Activated naive CD4-positive, alpha-beta T cell treated with anti-CD3 and anti-CD28 coated beads, Interleukin-2, amount 10 ng/mL, durations not matched to agents 7 days and 5 days (primary cell): Measurements from ENCODE around the gene CROCC2.

ENCODE experiments used
- CTCF ChIA-PET: fragments of 350-600 bp; sonication (Branson Sonifier 250); formaldehyde crosslinking; loops from one replicate; lab custom pipeline; 2021; ENCODE audit warnings: antibody characterized with exemption; lab: Charles Lee
- DNase-seq: peaks from one replicate; pipeline ENCODE4 v3.0.0-alpha.2; 2020
- H3K27ac Mint-ChIP-seq: one replicate; pipeline ENCODE4 v1.8.0; 2021; ENCODE audit warnings: mild to moderate bottlenecking, moderate library complexity, mixed read lengths
- H3K27me3 Mint-ChIP-seq: one replicate; pipeline ENCODE4 v1.8.0; 2021; ENCODE audit warnings: mild to moderate bottlenecking, mixed read lengths
- H3K36me3 Mint-ChIP-seq: one replicate; pipeline ENCODE4 v1.8.0; 2021; ENCODE audit warnings: mixed read lengths
- H3K4me1 Mint-ChIP-seq: one replicate; pipeline ENCODE4 v1.8.0; 2021; ENCODE audit warnings: mixed read lengths
- H3K4me3 Mint-ChIP-seq: one replicate; pipeline ENCODE4 v1.8.0; 2021; ENCODE audit warnings: mild to moderate bottlenecking, moderate library complexity, mixed read lengths
- H3K9me3 Mint-ChIP-seq: one replicate; pipeline ENCODE4 v1.8.0; 2021; ENCODE audit warnings: mixed read lengths

Gene CROCC2

DNA sequence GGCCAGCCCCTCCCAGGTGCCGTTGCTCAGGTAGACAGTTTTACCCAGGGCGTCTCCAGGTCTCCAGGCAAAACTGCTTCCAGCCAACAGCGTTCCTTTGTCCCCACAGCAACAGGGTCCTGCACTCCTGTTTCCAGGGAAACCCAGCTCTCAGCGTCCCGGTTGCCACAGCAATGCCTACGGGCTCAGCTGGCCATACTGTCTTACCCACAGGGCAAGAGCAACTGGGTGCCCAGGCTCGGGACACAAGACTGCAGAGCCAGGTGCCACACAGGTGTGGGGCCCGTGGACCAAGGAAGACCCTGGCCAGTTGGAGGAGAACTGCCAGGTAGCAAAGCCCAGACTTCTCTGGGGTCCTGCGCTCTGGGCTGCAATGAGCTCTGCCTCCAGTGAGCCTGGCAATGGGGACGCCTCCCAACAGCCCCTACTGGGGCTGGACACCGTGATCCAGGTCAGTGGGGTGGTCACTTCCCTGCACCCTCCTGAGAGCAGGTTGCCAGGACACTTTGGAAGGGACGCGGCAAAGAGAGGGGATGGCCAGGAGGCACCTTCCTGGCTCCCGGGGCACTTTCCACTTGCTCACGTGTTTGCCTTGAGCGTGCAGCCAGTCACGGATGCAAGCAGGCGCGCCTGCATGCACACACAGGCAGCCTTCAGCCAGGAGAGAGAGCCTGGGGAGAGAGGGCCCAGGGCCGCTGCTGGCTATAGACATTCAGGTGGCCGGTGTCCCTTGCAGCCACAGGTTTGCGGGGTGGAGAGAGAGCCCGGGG is at the start of gene CROCC2:
TSS of gene CROCC2 (plus strand) at position 196 of the 770 bp plus-strand sequence. CDS start at position 374, 178 bp downstream.
- Mint-ChIP-seq H3K9me3 (no peaks in the 10 kb centered on the region), H3K27ac (no peak within 1 kb of the TSS), H3K27me3 (peaks cover 5% of the 10 kb centered on the region), H3K36me3 (no peaks in the 10 kb centered on the region), H3K4me1 (no peaks in the 10 kb centered on the region), H3K4me3 (no peak within 1 kb of the TSS)
- no peak for DNase-seq
- CTCF ChIA-PET = no interaction called here

DNA sequence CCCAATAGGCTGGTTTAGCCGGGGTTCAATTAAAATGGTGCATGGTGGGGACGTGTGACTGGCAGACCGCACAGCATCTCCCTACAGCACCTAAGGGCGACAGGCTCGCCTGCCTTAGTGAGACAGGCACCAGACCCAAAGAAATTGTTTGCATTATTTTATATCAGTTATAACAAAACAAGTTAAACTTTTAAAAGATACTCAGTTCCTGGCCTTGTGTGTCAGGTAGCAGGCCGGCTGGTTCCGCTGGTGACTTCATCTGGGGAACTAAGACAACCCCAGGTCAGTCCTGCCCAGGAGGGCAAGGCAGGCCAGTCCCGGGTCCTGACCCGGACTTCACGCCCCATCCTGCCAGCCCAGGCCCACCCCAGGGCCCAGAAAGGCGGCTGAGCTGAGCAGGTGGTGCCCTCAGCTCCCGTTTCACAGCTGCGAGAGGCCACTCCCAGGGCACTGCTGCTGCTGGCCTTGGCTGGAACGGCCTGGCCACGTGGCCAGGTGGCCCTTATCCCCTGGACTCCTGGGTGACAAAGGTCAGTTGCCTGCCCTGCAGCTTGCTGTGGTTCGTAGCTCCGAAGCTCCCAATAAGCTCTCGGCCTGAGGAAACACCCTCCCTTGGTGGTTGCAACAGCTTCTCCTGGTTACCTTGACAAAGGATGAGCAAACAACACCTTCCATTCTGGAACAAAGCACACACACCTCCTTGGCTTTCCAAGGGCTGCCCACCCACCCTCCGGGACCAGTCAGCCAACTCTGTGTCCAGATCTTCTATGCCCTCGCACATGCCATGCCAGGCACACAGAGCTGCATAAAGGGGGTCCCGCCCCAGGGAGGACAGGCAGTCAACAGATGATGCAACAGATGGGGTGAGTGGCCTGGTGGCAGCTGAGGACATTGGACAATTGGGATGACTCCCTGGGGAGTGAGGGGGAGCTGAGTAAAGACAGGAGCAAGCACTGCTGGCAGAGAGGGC is 48.8 kb upstream of the CROCC2 start:
- no peak for DNase-seq
- Mint-ChIP-seq H3K27me3 (peaks cover 15% of the 10 kb centered on the region), H3K4me1 (no peaks in the 10 kb centered on the region), H3K27ac (no peak overlapping the region), H3K9me3 (peaks cover 12% of the 10 kb centered on the region), H3K36me3 (peaks cover 2% of the 10 kb centered on the region), H3K4me3 (no peak overlapping the region)
- CTCF ChIA-PET = no interaction called here

DNA sequence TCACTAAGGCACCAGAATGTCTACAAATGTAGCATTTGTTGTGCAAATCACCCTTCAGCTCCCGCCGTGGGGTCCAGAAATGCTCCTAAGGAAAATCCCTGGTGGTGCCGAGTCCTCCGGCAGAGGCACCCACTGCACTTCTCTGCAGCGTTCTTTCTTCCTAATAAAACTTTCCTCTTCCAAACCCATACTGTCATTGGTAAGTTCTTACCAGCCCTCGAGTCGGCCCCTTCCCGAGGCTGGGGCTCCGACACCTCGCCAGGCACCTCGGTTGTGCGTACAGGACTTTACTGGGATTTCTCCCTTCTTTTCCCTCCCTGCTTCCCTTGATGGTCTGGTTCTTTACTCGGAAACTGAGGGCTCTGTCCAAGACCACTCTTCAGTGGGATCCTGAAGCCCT is 47.8 kb upstream of the CROCC2 start:
- H3K27ac Mint-ChIP-seq = no peak overlapping the region
- no peak overlapping the region for H3K4me3 Mint-ChIP-seq
- H3K4me1 Mint-ChIP-seq = no peaks in the 10 kb centered on the region
- DNase-seq = no peak
- CTCF ChIA-PET = no interaction called here
- peaks cover 12% of the 10 kb centered on the region for H3K9me3 Mint-ChIP-seq
- peaks cover 19% of the 10 kb centered on the region for H3K27me3 Mint-ChIP-seq
- peaks cover 2% of the 10 kb centered on the region for H3K36me3 Mint-ChIP-seq

DNA sequence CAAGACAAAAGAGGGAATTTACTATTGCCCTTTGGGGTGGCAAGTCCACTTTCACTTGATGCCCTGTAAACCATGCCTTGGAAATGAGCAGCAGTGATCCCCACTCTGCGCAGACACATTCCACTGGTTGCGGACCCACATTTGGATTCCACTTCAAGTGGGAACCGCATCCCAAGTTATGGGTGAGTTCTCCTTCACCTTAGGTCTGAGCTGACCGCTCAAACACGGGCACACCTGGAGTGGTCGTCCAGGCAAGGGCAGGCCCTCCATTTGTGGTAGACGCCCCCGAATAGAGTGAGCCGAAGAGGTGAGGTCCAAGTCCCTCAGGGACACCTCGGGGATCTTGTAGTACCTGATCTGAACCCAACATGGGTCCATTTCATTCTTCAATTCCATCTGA is 47.3 kb upstream of the CROCC2 start:
- no peak for DNase-seq
- peaks cover 12% of the 10 kb centered on the region for H3K9me3 Mint-ChIP-seq
- CTCF ChIA-PET = no interaction called here
- H3K36me3 Mint-ChIP-seq = peaks cover 2% of the 10 kb centered on the region
- H3K4me1 Mint-ChIP-seq = no peaks in the 10 kb centered on the region
- no peak overlapping the region for H3K4me3 Mint-ChIP-seq
- no peak overlapping the region for H3K27ac Mint-ChIP-seq
- peaks cover 25% of the 10 kb centered on the region for H3K27me3 Mint-ChIP-seq

DNA sequence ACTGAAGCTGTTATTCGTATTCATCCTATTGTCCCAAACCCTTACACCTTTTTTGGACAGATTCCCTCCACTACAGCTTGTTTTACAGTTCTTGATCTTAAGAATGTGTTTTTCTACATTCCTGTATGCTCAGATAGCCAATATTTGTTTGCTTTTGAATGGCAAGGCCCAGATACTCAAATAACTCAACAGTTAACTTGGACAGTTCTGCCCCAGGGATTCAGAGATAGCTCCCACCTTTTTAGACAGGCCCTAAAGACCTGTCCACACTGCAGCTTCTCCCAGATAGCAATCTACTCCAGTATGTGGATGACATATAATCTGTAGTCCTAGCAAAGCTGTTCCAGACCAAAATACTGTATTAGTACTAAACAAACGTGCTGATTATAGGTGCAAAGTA is 44.6 kb upstream of the CROCC2 start:
- H3K36me3 Mint-ChIP-seq = no peaks in the 10 kb centered on the region
- CTCF ChIA-PET = interaction anchor here (2.5 kb wide), 1 partner anchor 10 kb away, joined by 10 read pairs; no protein-coding TSS in a partner anchor
- H3K27me3 Mint-ChIP-seq = peaks cover 32% of the 10 kb centered on the region
- no peaks in the 10 kb centered on the region for H3K9me3 Mint-ChIP-seq
- no peaks in the 10 kb centered on the region for H3K4me1 Mint-ChIP-seq
- H3K4me3 Mint-ChIP-seq = no peak overlapping the region
- no peak for DNase-seq
- H3K27ac Mint-ChIP-seq = no peak overlapping the region

DNA sequence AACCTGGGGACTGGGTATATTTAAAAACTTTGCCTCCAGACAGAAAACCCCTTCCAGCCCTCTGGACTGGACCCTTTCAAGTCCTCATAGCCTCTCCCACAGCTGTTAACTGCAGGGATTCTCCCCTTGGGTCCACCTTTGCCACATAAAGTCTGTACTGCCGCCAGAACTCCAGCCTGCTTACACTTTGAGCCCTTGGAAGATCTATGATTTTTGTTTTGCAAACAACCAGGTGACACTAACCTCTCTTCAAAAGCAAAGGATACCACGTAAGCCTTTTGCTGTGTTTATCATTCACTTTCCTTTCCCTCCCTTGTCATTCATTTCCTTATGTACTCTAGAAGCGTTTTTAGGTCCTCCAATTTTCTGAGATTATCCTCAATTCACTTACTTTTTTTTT is 41.7 kb upstream of the CROCC2 start:
- no peak overlapping the region for H3K27ac Mint-ChIP-seq
- DNase-seq = no peak
- peaks cover 22% of the 10 kb centered on the region for H3K27me3 Mint-ChIP-seq
- no peak overlapping the region for H3K4me3 Mint-ChIP-seq
- H3K9me3 Mint-ChIP-seq = no peaks in the 10 kb centered on the region
- no peaks in the 10 kb centered on the region for H3K4me1 Mint-ChIP-seq
- no peaks in the 10 kb centered on the region for H3K36me3 Mint-ChIP-seq
- CTCF ChIA-PET = no interaction called here

DNA sequence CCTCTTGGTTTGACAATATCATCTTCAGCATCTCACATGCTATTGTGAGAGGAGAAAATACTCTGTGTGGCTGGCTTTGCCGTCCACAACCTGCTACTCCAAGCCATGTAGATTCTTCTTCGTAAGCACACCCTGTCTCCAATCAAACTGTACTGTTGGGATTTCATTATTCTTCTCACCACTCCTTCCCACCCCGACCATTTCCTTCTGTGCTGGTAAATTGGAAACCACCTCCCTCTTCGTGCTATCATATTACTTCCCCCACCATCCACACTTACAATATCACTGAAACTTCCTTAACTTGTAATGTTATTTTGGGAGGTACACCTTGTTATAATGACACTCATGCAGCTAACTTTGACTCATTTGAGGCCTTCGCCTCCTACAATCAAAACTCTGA is 40.7 kb upstream of the CROCC2 start:
- Mint-ChIP-seq H3K4me3 (no peak overlapping the region), H3K27me3 (peaks cover 17% of the 10 kb centered on the region), H3K9me3 (no peaks in the 10 kb centered on the region), H3K27ac (no peak overlapping the region), H3K4me1 (no peaks in the 10 kb centered on the region), H3K36me3 (no peaks in the 10 kb centered on the region)
- CTCF ChIA-PET = no interaction called here
- no peak for DNase-seq

DNA sequence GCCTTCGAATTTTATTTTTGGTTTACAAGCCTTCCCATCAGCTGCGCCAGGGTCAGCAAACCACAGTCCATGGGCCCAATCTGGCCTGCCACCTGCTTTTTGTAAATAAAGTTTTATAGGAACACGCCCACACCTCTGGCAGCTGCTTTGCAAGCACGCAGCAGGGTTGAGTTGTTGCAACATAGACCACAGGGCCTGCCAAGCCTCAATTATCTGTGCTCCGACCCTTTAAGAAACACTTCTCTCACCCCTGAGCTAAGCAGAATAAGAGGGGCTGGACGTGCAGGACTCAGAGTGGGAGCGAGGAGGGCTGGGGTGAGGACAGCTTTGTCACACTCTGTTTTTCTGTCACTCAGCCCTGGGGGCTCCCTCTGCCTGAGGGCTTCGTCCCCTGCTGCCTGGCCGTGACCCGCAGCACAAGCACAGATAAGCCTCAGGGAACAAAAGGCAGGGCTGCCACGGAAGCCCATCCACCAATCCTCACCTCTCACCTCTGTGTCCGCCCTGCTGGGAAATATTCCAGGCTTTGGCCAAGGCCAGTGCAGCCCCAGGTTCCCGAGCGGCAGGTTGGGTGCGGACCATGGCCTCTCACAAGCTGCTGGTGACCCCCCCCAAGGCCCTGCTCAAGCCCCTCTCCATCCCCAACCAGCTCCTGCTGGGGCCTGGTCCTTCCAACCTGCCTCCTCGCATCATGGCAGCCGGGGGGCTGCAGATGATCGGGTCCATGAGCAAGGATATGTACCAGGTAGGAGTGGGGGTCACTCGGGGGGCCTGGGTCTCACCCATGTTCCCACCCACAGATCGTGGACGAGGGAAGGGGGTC is 37.6 kb upstream of the CROCC2 start, which contains the start of gene AGXT:
TSS of gene AGXT (plus strand) at position 539 of the 823 bp plus-strand sequence. CDS start at position 581, 42 bp downstream.
- Mint-ChIP-seq H3K4me3 (no peak within 1 kb of the TSS), H3K4me1 (no peaks in the 10 kb centered on the region), H3K9me3 (no peaks in the 10 kb centered on the region), H3K36me3 (no peaks in the 10 kb centered on the region), H3K27me3 (peaks cover 11% of the 10 kb centered on the region), H3K27ac (no peak within 1 kb of the TSS)
- DNase-seq = no peak
- CTCF ChIA-PET = no interaction called here

DNA sequence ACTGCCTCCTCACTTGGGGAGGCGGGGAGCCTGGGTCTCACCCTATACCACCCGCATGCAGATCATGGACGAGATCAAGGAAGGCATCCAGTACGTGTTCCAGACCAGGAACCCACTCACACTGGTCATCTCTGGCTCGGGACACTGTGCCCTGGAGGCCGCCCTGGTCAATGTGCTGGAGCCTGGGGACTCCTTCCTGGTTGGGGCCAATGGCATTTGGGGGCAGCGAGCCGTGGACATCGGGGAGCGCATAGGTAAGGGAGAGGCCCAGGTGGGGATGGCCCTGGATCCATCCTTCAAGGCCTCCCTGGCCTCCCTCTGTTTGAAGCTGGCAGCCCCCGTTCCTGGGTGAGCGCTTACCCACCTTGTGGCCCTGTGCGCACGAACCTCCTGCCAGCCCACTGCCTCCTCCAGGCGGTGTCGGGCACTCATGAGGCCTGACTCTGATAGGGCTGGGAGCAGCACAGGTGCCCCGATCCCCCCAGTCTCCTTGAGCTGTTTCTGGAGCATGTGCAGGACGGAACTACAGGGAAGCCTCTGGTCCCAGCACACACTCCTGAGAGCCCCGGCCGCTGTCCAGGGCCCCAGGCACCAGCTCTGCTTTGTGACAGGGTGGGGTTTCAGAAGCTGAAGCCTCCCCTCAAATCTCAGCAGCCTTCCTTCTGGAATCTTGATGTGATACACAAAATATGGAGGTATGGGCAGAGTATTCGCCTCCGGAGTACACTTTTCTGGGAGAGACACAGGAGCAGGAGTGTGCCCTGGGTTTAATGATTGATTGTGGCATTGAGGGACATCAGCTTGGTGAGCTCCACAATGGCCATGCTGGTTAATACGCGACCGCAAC is 36.8 kb upstream of the CROCC2 start:
- H3K36me3 Mint-ChIP-seq = no peaks in the 10 kb centered on the region
- no peak for DNase-seq
- H3K4me1 Mint-ChIP-seq = no peaks in the 10 kb centered on the region
- peaks cover 4% of the 10 kb centered on the region for H3K27me3 Mint-ChIP-seq
- H3K4me3 Mint-ChIP-seq = no peak overlapping the region
- CTCF ChIA-PET = no interaction called here
- no peak overlapping the region for H3K27ac Mint-ChIP-seq
- no peaks in the 10 kb centered on the region for H3K9me3 Mint-ChIP-seq

DNA sequence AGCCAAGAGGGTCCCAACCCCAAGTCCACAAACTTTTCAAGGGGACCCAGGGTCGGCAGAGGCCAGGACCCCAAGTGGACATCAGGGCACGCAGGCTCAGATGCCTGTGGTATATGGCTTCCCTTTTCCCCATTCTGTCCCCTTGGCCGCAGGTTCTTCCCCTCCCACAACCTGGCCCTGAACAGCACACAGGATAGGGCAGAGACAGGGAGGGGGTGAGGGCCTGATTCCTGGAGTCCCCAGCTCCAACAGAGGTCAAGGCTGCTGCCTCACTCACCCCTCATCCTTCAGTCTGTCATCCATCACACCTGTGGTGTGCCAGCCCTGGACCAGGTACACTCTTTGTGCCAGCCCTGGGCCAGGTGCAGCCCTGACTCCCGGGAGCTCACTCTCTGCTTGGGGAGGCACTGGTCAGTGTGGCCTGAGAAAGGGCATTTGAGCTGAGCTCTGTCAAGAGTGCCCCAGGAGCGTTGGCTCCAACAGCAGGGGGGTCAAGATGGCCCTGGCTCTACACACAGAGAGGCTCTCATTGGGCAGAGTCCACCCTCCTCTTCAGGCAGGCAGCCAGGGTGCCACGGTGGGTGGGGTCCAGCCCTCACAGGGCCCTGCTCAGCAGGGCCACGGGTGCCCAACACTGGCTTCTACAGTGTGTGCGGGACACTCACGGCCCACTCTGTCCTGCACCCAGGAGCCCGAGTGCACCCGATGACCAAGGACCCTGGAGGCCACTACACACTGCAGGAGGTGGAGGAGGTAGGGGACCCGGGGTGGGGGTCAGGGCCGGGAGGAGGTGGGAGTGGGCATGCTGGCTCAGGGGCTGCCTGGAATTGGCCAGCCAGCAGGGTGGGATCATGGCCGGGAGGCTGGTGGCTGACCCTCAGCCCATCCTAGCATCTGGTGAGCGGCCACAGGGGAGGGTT is 35.9 kb upstream of the CROCC2 start:
- H3K27me3 Mint-ChIP-seq = no peaks in the 10 kb centered on the region
- H3K27ac Mint-ChIP-seq = no peak overlapping the region
- no peak for DNase-seq
- no peak overlapping the region for H3K4me3 Mint-ChIP-seq
- no peaks in the 10 kb centered on the region for H3K9me3 Mint-ChIP-seq
- H3K4me1 Mint-ChIP-seq = no peaks in the 10 kb centered on the region
- no peaks in the 10 kb centered on the region for H3K36me3 Mint-ChIP-seq
- CTCF ChIA-PET = no interaction called here

DNA sequence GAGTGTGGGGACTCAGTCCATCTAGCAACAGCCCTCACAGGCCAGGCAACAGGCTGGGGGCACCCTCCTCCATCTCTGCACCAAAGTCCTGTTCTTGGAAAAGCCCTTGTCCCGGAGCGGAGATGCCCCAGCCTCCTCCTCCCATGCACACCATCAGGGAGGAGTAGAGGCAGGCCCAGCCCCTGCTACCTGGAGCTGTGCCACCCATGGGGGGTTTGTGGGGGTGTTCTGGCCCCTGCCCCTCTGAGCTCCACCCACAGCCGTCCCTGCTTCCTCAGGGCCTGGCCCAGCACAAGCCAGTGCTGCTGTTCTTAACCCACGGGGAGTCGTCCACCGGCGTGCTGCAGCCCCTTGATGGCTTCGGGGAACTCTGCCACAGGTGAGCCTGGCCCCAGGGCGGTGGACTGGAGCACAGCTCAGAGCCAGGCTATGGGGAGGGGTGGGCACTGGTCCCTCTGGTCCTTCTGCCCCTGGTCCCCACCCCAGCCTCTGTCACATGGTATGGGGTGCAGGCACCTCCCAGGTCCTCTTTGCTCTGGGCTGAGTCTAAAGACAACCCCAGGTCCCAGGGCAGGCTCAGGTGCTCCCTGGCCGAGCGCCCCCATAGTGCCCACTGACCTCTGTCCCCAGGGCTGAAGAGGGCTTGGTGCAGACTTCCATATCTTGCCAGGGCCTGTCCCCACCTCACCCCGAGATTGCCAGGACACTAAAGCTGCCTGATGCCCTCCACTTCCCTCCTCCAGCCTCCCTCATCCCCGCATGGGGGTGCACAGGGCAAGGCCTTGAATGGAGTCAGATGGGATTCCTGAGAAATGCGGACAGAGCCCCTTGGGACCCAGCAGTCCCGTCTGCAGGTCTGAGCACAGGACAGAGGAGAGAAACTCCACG is 34.8 kb upstream of the CROCC2 start:
- no peaks in the 10 kb centered on the region for H3K9me3 Mint-ChIP-seq
- CTCF ChIA-PET = interaction anchor here (0.6 kb wide), 1 partner anchor 1036 kb away, joined by 3 read pairs; no protein-coding TSS in a partner anchor
- H3K4me3 Mint-ChIP-seq = no peak overlapping the region
- no peaks in the 10 kb centered on the region for H3K4me1 Mint-ChIP-seq
- H3K27me3 Mint-ChIP-seq = no peaks in the 10 kb centered on the region
- DNase-seq = no peak
- no peak overlapping the region for H3K27ac Mint-ChIP-seq
- no peaks in the 10 kb centered on the region for H3K36me3 Mint-ChIP-seq
